ENCODE results near the gene GALNT11. TPM values are rescaled to one million over a fixed set of nuclear protein-coding genes. Genes with fewer than 3 reads are reported as not detected.
"Not testable (repeated sequence)": the region's sequence is repeated elsewhere in the genome, so short reads cannot be mapped to it uniquely, and the experiment has no call there.

The GALNT11 gene
- total and polyA plus RNA-seq, 11 donors, result 10.6 to 28.8 (median 22.0) TPM

GRCh38 chr7:152081088-152081487 lies 55.6 kb downstream of the GALNT11 start:
- TF ChIP-seq CTCF (IDR thresholded peaks at IDR 0.05), result no peak
- TF ChIP-seq POLR2A (IDR thresholded peaks at IDR 0.05), result no peak
- 91 to 93% (median 92%) methylated on average over 4 of the region's 4 CpGs for WGBS, 4 donors
- intact Hi-C loops (cut with DNase I), result no loop called here
- Histone ChIP-seq H3K27ac (no peak overlapping the region), H3K27me3 (no peaks in the 10 kb centered on the region), H3K9me3 (no peaks in the 10 kb centered on the region), H3K36me3 (no peaks in the 10 kb centered on the region), H3K4me3 (no peak overlapping the region), H3K4me1 (peaks cover 0 to 22% (median 13%) of the 10 kb centered on the region in 12 donors)
- DNase-seq (no peak), ATAC-seq (no peak)

DNA sequence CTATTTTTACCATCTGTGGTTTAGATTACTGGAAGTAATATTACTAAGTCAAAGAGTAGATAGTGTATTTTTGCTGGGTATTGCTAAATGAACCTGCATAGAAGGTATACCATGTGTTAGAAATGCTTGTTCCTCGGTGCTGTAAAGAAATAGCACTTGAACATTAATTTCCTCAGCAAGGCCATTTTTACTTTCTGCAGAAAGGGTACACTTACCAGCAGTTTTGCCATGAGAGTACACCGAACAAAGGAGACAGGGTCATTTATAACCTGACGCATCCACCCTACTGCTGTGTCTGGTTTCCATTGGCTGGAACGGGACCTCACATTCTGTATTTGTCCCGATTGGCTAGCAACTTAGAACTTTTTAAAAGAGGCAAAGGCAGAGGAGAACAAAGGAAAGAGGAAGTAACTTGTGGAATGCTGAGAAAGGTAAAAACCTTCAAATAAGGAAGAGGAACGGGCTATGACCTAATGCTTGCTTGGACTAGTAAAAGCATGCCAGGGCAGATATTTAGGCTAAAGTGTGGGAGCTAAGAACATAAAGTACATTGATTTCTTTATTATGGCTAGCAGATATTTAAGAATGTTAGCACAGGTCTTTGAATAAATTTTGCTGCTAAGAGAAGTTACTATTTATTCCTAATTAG lies 56.7 kb downstream of the GALNT11 start:
- H3K9me3 ChIP-seq; DNase-seq; H3K36me3 ChIP-seq; ATAC-seq; H3K4me3 ChIP-seq; H3K27me3 ChIP-seq; intact Hi-C loops (cut with DNase I): not testable (repeated sequence)
- Histone ChIP-seq H3K27ac (peak overlapping the region in 1 of 12 donors; percentile 63), H3K4me1 (peaks cover 0 to 22% (median 4%) of the 10 kb centered on the region in 12 donors)
- WGBS, 4 donors, result 90 to 95% (median 90%) methylated on average over 6 of the region's 6 CpGs

DNA sequence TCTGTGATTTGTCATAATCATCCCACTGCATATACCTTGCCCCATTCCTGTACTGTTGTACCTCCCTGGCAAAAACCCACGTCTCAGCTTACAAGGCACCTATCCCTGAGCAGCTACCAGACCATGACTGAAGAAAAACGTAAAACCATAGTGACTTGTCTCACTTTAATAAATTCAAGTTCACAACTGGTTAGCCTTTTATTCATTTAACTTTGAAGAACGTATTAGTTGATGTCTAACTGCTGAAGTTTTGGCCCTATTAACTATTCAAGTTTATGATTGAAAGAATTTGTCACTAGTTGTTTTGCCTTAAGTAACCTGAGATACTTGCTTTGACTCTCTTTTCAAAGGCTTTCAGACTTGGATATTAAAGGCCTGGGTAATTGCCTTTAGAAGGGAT lies 59.7 kb downstream of the GALNT11 start:
- DNase-seq (no peak), ATAC-seq (no peak)
- intact Hi-C loops (cut with DNase I), result no loop called here
- H3K36me3 ChIP-seq, result no peaks in the 10 kb centered on the region
- TF ChIP-seq CTCF (IDR thresholded peaks at IDR 0.05), result no peak
- TF ChIP-seq POLR2A (IDR thresholded peaks at IDR 0.05), result no peak
- no peak overlapping the region for H3K27ac ChIP-seq
- peaks cover 0 to 22% (median 11%) of the 10 kb centered on the region in 12 donors for H3K9me3 ChIP-seq
- no peak overlapping the region for H3K4me3 ChIP-seq
- H3K4me1 ChIP-seq, result peaks cover 0 to 16% (median 0%) of the 10 kb centered on the region in 12 donors
- 95 to 97% (median 96%) methylated on average over 3 of the region's 3 CpGs for WGBS, 4 donors
- no peaks in the 10 kb centered on the region for H3K27me3 ChIP-seq

DNA sequence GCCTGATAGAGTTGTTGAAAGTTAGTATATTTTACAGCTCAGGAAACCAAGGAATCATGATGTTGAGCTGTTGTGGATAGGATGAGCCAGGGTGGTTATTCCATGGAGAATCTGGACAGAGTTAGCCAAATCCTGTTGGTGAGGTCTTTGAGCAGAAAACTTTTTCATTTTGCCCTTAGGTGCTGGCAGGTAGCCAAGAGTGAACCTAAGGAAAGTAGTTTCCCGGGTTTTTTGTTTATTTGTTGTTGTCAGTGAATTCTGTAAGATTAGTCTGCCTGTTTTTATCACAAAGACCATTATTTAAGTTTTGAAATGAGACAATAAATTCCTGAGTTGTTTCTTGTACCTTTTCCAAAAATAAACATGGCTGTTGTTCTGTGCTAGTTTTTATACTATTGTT lies 61.0 kb downstream of the GALNT11 start:
- TF ChIP-seq CTCF (IDR thresholded peaks at IDR 0.05) (no peak), POLR2A (IDR thresholded peaks at IDR 0.05) (no peak)
- no peak overlapping the region for H3K27ac ChIP-seq
- WGBS, 4 donors, result 48 to 60% (median 54%) methylated on average over 1 of the region's 1 CpG
- H3K9me3 ChIP-seq, result peaks cover 0 to 22% (median 11%) of the 10 kb centered on the region in 12 donors
- no peak overlapping the region for H3K4me3 ChIP-seq
- intact Hi-C loops (cut with DNase I), result no loop called here
- ATAC-seq (no peak), DNase-seq (no peak)
- H3K4me1 ChIP-seq, result peaks cover 0 to 19% (median 0%) of the 10 kb centered on the region in 12 donors
- no peaks in the 10 kb centered on the region for H3K27me3 ChIP-seq
- no peaks in the 10 kb centered on the region for H3K36me3 ChIP-seq

- no peak overlapping the region for H3K4me3 ChIP-seq
- DNase-seq (no peak), ATAC-seq (no peak)
- WGBS, 4 donors, result 96 to 98% (median 97%) methylated on average over 7 of the region's 7 CpGs
- H3K9me3 ChIP-seq, result peaks cover 0 to 22% (median 11%) of the 10 kb centered on the region in 12 donors
- no peak overlapping the region for H3K27ac ChIP-seq
- H3K4me1 ChIP-seq, result peaks cover 0 to 7% (median 0%) of the 10 kb centered on the region in 12 donors
- H3K36me3 ChIP-seq, result peaks cover 0 to 2% (median 0%) of the 10 kb centered on the region in 9 donors
- TF ChIP-seq POLR2A (IDR thresholded peaks at IDR 0.05) (no peak), CTCF (IDR thresholded peaks at IDR 0.05) (no peak)
- intact Hi-C loops (cut with DNase I), result no loop called here
- H3K27me3 ChIP-seq, result no peaks in the 10 kb centered on the region
Measured at GRCh38 chr7:152089183-152089582, 63.7 kb downstream of the GALNT11 start.

Measured in heart left ventricle (tissue), 16 donors.